ENCODE results near the gene S100B.
"Not testable (repeated sequence)": the region's sequence is repeated elsewhere in the genome, so short reads cannot be mapped to it uniquely, and the experiment has no call there.

S100B gene

GRCh38 chr21:46604975-46605766 is at the start of gene S100B:
Gene S100B, minus strand, starts transcription at chr21:46605082. Its CDS starts 2,667 bp downstream, at chr21:46602415.
- DNase-seq = no peak

DNA sequence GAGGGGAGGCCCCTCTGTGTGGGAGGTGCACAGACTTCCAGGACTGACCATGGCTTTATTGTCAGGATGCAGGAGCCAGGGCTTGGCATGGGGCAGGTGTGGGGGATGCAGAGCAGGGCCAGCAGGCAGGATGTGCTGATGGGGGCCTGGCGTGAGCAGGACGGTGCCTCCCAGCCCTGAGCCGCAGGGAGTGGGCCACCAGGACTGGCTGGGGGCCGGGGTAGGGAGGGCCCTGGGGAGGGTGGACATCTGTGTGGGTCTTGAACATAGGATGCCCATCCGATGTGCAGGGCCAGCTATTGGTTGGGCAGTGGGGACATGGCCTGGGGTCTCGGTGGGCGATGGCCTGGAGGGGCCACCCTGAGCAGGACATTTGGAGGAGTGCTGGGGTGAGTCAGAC is 46.2 kb upstream of the S100B start:
- no peak for DNase-seq

DNA sequence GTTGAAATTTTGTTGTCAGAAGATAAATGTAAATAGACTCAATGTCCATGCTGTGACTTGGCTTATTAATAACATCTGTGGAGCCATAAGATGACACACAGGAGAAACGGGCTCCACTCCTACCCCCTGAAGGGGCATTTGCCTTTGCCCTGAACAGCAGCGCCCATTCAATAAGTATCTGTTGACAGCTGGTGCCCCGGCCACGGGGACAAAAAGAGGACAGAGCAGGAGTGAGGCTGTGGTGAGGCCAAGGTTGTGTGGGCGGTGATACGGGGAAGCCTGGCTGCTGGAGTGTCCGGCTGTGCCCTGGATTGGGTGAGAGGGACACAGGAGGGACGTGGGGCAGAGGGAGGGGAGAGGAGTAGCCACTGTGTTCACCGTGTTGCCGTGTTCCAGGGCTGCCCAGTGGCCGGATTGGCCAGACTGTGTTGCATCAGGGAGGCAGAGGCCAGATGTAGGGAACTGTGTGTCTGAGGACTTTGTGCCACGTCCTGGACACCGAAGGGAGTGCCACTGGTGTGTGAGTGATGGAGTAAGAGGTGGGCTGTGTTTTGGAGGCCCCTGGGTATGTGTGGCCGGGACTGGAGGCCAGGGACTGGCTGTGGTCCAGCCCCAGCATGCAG is 45.7 kb upstream of the S100B start:
- DNase-seq = no peak

- DNase-seq = no peak
These were observed 44.5 kb upstream of the S100B start for GRCh38 chr21:46649356-46649755.

- DNase-seq = no peak
These were observed 43.7 kb upstream of the S100B start for GRCh38 chr21:46648539-46648938.

DNA sequence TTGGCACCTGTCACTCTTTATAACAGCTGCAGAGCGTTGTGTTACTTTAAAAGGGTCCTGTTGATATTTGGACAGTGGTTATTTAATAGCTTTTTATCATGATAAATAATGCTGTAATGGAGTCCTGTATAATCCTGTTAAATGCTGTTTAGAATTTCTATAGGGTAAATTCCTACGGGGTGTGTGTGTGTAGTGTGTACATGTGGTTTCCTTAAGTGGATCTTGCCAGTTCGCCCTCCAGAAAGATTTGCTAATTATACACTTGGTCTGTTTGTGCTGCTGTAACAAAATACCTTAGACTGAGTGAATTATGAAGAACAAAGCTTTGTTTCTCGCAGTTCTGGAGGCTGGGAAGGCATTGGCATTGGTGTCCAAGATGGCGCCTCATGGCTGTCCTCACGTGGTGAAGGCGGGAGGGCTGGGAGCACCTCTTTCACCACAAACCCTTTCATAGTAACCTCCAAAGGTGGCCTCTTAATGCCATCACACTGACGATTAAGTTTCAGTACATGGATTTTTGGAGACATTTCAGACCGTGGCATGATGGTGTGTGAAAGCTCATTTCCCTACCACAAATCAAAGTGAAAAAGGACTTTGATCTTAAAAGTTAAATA is 41.8 kb upstream of the S100B start:
- no peak for DNase-seq

DNA sequence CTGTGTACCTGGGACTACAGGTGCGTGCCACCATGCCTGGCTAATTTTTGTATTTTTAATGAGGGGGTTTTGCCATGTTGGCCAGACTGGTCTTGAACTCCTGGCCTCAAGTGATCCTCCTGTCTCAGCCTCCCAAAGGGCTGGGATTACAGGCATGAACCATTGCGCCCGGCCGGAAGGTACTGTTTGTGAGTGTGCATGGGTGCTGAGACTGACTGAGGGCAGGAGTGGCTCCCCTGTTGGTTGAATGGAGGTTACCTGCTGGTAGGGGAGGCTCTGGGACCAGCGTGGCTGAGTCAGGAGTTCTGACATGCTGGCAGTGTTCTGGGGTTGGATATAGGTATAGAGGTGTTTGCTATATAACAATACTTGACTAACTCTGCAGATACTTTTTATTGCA is 41.0 kb upstream of the S100B start:
- no peak for DNase-seq

DNA sequence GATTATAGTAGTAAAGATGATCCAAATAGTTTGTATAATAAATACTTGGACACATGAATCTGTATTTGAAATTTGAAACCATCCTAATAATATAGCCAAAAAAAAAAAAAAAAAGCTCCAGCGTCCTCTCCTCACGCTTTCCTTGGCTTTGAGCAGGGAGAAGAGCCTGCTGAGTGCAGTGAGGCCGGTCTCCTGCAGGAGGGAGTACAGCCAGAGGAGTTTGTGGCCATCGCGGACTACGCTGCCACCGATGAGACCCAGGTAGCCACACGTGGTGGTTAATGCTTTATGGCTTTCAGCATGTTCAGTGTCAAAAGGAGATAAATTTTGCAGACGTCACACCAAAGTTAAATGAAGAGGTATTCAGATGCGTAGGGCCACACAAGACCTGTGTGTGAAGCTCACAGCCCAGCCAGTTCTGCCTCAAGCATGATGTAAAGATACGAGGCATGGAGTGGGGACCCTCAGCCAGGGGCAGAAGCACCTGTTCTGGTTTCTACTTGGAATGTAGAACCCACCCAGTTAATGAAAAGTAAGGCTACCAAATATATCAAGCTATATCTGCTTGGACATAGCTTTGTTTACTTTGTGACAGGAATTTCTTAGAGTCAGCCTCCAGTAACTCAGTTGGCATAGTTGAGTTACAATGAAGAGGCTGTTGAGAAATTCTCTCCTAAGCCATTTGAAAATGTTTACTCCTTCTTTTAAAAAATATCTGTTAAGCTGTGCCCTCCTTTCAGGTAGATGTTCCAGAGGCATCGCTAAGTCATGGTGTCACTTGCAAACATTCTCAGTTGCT is 38.7 kb upstream of the S100B start:
- no peak for DNase-seq

GRCh38 chr21:46641656-46642055 is 36.8 kb upstream of the S100B start:
- DNase-seq = no peak

DNA sequence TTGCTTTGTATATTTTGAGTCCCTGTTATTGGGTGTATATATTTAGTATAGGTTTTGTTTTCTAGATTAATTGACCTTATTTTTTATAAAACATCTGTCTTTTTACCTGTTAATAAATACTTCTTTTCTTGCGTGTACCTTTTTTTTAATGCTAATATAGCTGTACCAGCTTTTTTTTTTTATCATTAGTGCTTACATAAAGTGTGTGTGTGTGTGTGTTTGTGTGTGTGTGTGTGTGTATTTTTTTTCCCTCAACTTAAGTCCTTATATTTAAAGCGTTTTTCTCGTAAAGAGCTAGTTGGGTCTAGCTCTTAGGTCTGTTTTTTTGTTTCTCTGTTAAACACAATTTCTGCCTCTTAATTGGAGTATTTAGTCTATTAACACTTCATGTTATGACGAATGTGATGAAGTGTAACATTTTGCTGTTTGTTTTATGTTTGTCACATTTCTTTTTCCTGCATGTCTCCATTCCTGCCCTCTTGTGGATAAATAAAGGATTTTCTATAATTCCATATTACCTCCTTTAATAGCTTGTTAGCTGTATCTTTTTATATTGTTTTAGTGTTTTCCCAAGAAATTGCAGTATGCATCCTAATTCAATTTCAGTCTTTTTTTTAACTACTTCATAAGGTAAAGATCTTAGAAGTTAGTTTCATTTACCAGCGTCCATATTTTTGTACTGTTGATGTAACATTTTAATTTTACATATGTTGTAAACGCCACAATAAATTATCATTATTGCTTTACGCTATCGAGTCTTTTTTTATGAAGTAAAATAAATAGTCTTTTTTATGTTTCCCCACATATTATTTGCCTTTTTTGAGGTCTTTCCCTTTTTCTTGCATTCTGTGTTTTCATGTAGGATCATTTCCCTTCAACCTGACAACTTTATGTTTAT is 34.9 kb upstream of the S100B start:
- no peak for DNase-seq

DNA sequence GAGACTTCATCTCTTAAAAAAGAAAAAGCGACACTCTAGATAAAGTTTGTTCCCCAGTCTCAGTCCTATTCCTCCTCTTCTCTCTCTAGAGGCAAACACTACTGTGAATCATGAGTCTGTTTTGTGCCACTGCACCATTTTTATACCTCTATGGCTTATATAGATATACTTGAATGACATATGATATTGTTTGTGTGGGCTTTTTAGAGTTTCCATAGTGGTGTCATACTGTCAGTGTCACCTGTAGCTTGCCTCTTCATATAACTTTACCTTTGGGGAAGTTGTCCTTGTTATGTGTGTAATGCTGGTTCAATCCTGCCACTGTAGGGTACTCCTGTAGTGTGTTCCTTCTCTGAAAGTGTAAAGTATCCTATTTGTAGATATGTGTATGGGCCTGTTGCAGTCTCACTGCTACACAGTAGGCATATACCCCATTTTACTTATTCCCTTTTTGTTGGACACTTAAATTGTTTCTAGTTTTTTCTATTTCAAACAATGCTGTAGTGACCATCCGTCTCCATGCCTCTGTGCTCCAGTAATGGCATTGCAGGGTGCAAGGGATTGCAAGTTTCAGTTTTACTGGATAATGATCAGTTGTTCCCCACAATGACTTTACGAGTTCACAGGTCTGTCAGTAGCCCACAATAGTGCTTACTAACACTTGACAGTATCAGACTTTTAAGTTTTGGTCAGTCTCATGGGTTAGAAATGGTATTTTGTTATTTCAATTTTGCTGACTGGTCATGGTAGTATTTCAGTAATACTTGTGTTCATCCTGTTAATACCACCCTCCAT is 33.3 kb upstream of the S100B start:
- DNase-seq = no peak

DNA sequence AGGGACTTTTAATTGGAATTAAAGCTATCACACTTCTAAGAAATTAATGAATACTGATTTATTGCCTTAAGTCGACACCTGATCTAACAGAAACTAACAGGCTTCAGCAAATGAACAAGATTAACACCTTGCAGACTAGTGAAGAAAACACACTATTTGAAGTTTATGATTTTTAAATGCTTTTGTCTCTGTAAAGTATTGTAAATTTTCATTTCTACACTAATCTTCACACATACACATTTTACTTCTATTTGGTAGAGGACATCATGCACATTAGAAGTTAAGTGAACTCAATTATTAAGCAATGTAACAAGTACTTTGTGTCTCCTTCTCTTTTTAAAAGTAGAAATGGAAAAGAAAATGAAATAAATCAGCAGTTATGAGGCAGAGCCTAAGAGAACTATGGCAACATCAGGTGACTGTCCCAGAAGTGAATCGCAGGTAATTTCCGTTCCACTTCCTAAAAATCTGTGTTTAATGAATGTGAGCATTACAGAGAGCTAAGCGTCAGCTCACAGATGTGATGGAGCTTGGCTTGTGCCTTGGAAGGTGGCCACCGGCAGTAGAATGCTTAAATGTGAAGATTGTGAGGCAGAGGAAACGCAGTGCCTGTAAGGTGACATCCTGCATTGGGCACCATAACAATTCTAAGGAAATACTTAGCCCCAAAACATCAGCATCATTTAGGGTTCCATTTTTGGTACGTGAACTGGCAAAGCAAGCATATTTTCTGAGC is 31.8 kb upstream of the S100B start:
- no peak for DNase-seq

DNA sequence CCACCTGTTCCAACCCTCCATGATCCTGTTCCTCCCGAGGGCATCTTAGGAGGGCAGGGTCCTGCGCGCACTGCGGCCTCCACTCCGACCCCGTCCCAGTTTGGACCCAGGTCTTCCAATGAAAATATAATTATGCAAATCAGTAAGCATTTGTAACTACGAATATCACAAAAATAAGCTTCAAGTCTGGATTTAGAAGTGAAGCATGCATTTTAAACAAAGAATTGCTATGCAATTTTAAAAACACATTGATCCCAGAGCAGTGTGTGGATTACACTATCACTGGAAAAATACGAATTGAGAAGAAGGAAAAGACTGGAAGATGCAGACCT is 31.3 kb upstream of the S100B start:
- no peak for DNase-seq

DNA sequence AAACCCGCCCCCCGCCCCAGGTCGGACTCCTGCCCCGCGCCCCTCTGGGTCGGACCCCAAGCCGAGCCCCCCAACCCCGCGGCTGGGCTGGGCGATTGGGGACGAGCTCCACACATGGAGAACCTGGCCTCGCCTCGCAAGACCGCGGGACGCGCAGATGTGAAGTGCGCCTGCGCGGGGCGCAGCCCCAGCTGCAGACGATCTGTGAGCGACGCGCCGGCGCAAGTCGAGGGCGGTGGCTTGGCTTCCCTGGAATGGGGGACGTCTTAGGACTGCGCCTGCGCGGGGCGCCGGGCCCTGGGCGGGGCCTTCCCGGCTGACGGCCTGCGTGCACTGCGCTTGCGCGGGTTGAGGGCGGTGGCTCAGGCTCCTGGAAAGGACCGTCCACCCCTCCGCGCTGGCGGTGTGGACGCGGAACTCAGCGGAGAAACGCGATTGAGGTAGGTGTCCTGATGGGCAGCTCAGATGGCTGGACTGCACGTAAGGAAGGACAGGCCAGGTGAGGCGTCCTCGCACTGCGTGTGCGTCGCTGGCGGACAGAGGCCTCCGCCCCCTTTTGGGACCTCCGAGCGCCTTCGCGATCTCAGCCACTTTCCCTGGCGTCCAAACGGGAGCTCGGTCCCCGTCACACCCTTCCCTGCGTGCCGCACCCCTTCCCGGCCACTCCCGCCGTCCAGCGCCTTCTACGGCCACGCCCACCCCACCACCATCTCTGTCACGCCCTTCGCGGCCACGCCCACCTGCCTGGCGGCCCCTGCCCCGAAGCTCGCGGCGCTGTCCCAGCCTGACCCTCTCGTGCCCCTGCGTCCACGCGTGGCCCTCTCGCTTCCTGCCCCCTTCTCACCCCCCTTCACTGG is 30.7 kb upstream of the S100B start, which contains the start of gene PRMT2:
PRMT2 (plus strand) TSS at position 351 of the 857 bp plus-strand sequence. CDS start 1,278 bp downstream, outside the sequence.
- peak; percentile 65 for DNase-seq

- peak; percentile 49 for DNase-seq
These were observed 30.1 kb upstream of the S100B start for GRCh38 chr21:46634966-46635323.

DNA sequence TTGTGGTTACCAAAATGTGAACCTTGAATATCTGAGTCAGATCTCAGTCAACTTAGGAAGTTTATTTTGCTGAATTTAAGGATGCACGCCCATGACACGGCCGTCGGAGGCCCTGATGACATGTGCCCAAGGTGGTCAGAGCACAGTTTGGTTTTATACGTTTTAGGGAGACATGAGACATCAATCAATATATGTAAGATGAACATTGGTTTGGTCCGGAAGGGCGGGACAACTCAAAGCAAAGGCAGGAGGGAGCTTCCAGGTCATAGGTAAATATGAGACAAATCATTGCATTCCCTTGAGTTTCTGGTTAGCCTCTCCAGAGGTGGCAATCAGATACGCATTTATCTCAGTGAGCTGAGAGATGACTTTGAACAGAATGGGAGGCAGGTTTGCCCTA is 29.5 kb upstream of the S100B start:
- DNase-seq = no peak

DNA sequence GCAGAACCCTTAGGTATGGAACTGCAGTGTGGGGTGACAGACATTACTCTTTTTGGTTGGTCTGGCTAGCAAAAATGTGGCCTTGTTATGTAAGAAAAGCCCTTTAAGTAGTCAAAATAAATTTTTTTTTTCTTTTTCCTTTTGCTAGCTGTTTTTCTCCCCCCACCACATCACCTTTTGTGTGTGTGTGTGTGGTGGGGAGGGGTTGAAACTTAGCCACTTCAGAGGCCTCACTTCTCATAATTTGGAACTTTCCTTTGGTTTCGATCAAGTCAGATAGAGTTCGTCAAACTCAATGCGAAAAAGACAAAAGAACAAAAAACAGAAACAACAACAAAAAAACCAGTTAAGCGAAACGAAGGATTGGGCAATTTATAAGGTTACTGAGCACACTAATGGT is 28.7 kb upstream of the S100B start:
- no peak for DNase-seq

DNA sequence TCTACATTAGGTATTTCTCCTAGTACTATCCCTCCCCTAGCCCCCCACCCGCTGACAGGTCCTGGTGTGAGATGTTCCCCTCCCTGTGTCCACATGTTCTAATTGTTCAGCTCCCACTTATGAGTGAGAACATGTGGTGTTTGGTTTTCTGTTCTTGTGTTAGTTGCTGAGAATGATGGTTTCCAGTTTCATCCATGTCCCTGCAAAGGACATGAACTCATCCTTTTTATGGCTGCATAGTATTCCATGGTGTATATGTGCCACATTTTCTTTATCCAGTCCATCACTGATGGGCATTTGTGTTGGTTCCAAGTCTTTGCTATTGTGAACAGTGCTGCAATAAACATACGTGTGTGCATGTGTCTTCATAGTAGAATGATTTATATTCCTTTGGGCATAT is 26.0 kb upstream of the S100B start:
- not testable (repeated sequence) for DNase-seq

DNA sequence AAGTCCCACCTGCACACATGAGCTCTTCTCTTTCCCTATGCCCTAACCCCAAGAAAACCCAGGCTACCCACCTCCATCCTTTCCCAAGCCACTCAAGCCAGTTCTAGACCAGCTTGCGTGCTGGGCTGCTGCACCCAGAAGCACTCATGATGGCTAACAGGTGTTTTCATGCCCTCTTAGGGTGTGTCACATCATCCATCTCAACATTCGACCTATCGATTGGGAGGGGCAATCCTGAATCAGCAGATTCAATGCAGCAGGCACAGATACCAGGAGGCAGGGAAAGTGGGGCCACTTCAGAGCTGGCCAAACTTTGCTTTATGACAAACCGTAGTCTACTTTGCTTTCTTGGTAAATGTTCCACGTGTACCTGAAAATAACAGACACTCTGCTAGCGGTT is 24.0 kb upstream of the S100B start:
- no peak for DNase-seq

GRCh38 chr21:46627726-46628125 is 22.8 kb upstream of the S100B start:
- no peak for DNase-seq

Measured in SIG-M5 (cell line).